ENCODE data around the gene FSTL1.

Gene FSTL1

DNA sequence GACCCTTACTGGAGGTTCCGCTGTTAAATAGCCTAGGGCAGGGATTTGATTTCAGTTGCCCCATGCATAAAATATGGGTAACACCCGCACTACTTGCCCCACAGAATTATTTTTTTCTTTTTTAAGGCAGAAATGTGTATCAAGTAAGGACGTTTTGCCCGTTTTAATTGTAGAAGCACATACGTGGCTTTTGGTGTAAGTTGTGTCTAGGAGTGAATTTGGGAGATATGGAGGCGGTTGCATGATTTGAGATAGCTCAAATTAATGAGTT lies 101.0 kb downstream of the FSTL1 start:
- no peak for DNase-seq

DNA sequence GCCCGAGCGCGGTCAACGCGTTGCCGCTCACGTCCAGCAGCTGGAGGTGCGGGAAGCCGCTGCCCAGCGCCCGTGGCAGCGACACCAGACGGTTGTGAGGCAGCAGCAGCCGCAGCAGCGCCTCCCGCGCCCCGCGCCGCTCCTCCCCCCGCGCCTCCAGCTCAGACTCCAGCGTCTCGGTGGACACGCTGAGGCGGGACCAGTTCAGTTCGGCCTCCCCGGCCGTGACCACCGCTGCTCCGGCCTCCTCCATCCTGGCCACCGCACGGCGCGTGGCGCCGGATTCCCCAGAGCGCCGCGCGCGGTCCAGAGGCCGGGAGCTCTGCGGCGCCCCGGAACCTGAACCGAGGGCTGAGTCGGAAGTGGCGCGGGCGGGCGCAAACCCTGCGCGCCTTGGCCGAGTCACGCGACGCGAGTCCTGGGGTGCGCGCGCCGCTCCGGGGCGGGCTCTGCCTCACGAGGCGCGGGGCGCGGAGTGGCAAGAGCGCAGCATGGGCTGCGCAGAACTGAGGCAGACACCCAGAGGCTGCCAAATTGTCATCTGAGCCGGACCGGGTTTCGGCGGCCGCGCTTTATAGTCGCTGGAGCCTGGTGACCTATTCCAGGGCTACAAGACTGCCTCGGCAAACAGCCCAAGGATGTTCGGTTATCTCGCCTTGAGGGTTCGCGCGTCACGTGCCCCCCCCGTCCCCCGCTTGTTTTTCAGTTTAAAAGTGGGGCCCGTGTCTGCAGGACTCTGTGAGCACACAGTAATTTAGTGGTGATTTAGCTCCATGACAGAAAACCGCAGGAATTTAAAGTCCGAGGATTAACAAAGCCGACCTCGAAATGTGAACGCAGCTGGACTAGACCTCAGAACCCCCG lies 101.6 kb downstream of the FSTL1 start, which contains the start of gene LRRC58:
TSS of gene LRRC58 (minus strand) at position 364 of the 864 bp plus-strand sequence. CDS start at position 253, 111 bp downstream.
- peak; percentile 79 for DNase-seq

DNA sequence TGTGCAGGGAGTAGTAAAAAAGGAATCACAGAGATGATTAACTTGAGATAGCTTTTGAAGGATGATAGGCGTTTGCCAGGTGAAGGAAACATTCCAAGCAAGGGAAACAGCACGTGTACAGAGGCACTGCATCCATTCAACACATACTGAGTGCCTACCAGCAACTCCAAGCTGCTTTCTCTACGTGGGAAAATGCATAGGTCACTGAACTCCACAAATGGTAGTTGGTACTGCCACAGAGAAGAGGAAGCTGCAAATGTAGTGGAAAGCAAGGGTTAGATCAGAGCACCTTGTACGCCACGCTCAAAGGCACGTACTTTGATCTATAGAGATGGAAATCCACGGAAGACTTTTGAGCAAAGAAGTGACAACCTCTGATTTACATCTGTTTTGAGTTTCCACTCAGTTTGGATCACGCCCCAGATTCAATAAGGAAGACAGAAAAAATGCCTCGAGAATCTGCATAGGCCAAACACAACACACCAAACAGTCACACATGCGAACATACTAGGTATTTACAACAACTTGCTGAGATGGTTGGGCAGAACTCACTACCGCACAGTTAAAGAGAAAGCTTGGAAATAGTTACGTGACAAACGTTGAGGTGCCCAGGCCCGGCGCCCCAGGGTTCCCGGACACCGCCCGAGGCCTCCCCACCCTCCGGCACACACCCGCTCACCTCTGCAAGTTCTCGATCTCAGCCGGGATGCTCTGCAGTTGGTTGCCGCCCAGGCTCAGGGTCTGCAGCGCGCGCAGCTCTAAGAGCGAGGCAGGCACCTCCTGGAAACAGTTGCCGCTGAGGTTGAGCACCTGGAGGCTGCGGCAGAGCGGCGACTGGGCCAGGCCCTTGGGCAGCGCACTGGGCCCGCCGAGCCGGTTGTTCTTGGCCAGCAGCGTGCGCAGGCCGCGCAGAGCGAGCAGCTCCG lies 102.5 kb downstream of the FSTL1 start:
- DNase-seq: peak; percentile 14

DNA sequence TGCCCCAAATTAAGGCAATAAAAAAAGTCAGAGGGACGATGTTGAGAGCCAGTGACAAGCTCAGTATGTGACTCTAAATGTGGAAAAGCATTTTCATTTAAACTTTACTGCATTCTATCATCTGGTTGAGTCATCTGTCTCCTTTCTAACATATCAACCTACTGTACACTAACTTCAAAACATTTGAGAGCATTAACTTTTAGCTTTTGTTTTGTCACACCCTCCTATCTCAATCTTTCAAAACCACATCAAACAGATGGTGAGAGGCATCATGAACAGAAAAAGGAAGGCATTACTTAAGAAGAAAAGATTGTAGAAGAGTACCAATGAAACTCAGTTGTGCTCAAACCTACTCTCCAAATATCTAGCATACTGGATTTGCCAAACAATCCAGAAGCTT lies 106.4 kb downstream of the FSTL1 start:
- DNase-seq: no peak
